H9 (cell line): Measurements from ENCODE around the gene HOXD10. TPM values are rescaled to one million over a fixed set of nuclear protein-coding genes. Genes with fewer than 3 reads are reported as not detected.

Experiments
- DNase-seq: peaks from one replicate; pipeline ENCODE4 v3.0.0-alpha.2; 2017
- H2AFZ ChIP-seq: one replicate; pipeline ENCODE4 v1.6.1; 2013; ENCODE audit warnings: mild to moderate bottlenecking, low read length, control low read depth, moderate library complexity
- H2AK5ac ChIP-seq: 2 replicates; pipeline ENCODE4 v1.6.1; 2013; ENCODE audit warnings: low read length, control low read depth, mixed read lengths; ENCODE audit not compliant: insufficient read length
- H2BK120ac ChIP-seq: one replicate; pipeline ENCODE4 v1.6.1; 2013; ENCODE audit warnings: low read depth, mild to moderate bottlenecking, low read length, control low read depth, inconsistent platforms; ENCODE audit not compliant: poor library complexity, severe bottlenecking
- H2BK12ac ChIP-seq: 2 replicates; pipeline ENCODE4 v1.6.1; 2013; ENCODE audit warnings: low read length, control low read depth, mixed read lengths, low read depth; ENCODE audit not compliant: insufficient read length
- H2BK15ac ChIP-seq: 2 replicates; pipeline ENCODE4 v1.6.1; 2013; ENCODE audit warnings: low read depth, low read length, control low read depth
- H2BK20ac ChIP-seq: one replicate; pipeline ENCODE4 v1.6.1; 2013; ENCODE audit warnings: low read depth, mild to moderate bottlenecking, low read length, control low read depth, inconsistent platforms; ENCODE audit not compliant: poor library complexity, severe bottlenecking
- H2BK5ac ChIP-seq: 2 replicates; pipeline ENCODE4 v1.6.1; 2013; ENCODE audit warnings: low read length, control low read depth, mixed read lengths; ENCODE audit not compliant: insufficient read length
- H3K14ac ChIP-seq: 2 replicates; pipeline ENCODE4 v1.6.1; 2013; ENCODE audit warnings: low read length, control low read depth; ENCODE audit not compliant: insufficient read depth
- H3K18ac ChIP-seq: 2 replicates; pipeline ENCODE4 v1.6.1; 2013; ENCODE audit warnings: low read depth, mild to moderate bottlenecking, mixed read lengths, low read length, control low read depth; ENCODE audit not compliant: insufficient read length
- H3K23ac ChIP-seq: 2 replicates; pipeline ENCODE4 v1.6.1; 2013; ENCODE audit warnings: low read length, control low read depth, mixed read lengths, low read depth; ENCODE audit not compliant: insufficient read length
- H3K23me2 ChIP-seq: 2 replicates; pipeline ENCODE4 v1.6.1; 2013; ENCODE audit warnings: low read depth, mild to moderate bottlenecking, mixed read lengths, low read length, control low read depth; ENCODE audit not compliant: insufficient read length, poor library complexity, severe bottlenecking
- H3K27ac ChIP-seq: 2 replicates; pipeline ENCODE4 v1.5.1; 2013; ENCODE audit warnings: low read length, control low read depth, mixed read lengths, low read depth; ENCODE audit not compliant: insufficient read length
- H3K27me3 ChIP-seq: 2 replicates; pipeline ENCODE4 v1.6.1; 2013; ENCODE audit warnings: low read length, control low read depth, inconsistent platforms; ENCODE audit not compliant: insufficient read depth
- H3K4ac ChIP-seq: 2 replicates; pipeline ENCODE4 v1.6.1; 2013; ENCODE audit warnings: low read depth, mild to moderate bottlenecking, control low read depth, inconsistent platforms, low read length, moderate library complexity
- H3K4me1 ChIP-seq: 2 replicates; pipeline ENCODE4 v1.6.1; 2013; ENCODE audit warnings: low read length, control low read depth, inconsistent platforms; ENCODE audit not compliant: insufficient read depth
- H3K4me2 ChIP-seq: 2 replicates; pipeline ENCODE4 v1.6.1; 2013; ENCODE audit warnings: low read length, control low read depth, mixed read lengths; ENCODE audit not compliant: insufficient read length, insufficient read depth
- H3K56ac ChIP-seq: 2 replicates; pipeline ENCODE4 v1.6.1; 2013; ENCODE audit warnings: low read depth, mild to moderate bottlenecking, mixed read lengths, low read length, control low read depth; ENCODE audit not compliant: insufficient read length
- H3K79me1 ChIP-seq: 2 replicates; pipeline ENCODE4 v1.6.1; 2013; ENCODE audit warnings: low read depth, mild to moderate bottlenecking, moderate library complexity, low read length, control low read depth, inconsistent platforms; ENCODE audit not compliant: insufficient read depth, poor library complexity, severe bottlenecking
- H3K79me2 ChIP-seq: 2 replicates; pipeline ENCODE4 v1.6.1; 2013; ENCODE audit warnings: low read length, control low read depth, inconsistent platforms; ENCODE audit not compliant: insufficient read depth
- H3K9ac ChIP-seq: 2 replicates; pipeline ENCODE4 v1.6.1; 2013; ENCODE audit warnings: low read length, control low read depth, mixed read lengths; ENCODE audit not compliant: insufficient read length; ENCODE audit errors: extremely low read depth
- H3K9me3 ChIP-seq: one replicate; pipeline ENCODE4 v1.6.1; 2013; ENCODE audit warnings: low read depth, low read length, inconsistent platforms; ENCODE audit not compliant: control insufficient read depth
- H3T11ph ChIP-seq: one replicate; pipeline ENCODE4 v1.6.1; 2013; ENCODE audit warnings: mild to moderate bottlenecking, low read length, control low read depth, inconsistent platforms
- H4K20me1 ChIP-seq: one replicate; pipeline ENCODE4 v1.6.1; 2013; ENCODE audit not compliant: control insufficient read depth, insufficient read length, insufficient read depth
- H4K5ac ChIP-seq: 2 replicates; pipeline ENCODE4 v1.6.1; 2013; ENCODE audit warnings: low read depth, mild to moderate bottlenecking, mixed read lengths, low read length, control low read depth; ENCODE audit not compliant: insufficient read length
- H4K8ac ChIP-seq: replicated peaks from 2 replicates; pipeline ENCODE4 v1.6.1; 2013; ENCODE audit warnings: low read length, control low read depth, mixed read lengths, low read depth; ENCODE audit not compliant: insufficient read length
- H4K91ac ChIP-seq: 2 replicates; pipeline ENCODE4 v1.6.1; 2013; ENCODE audit warnings: low read depth, mild to moderate bottlenecking, moderate library complexity, mixed read lengths, low read length, control low read depth; ENCODE audit not compliant: insufficient read length
- H3K27ac Mint-ChIP-seq, 3 experiments: 2 replicates in 2 of 3; 3 replicates in 1 of 3; pipeline ENCODE4 v1.8.0; 2020 to 2021; ENCODE audit warnings: mixed read lengths in 3 of 3, mild to moderate bottlenecking in 1 of 3, moderate library complexity in 1 of 3
- H3K27me3 Mint-ChIP-seq: 2 replicates; pipeline ENCODE4 v1.8.0; 2021; ENCODE audit warnings: low read depth, mild to moderate bottlenecking, moderate library complexity, mixed read lengths
- H3K36me3 Mint-ChIP-seq, 3 experiments: 2 replicates in 2 of 3; 3 replicates in 1 of 3; pipeline ENCODE4 v1.8.0; 2020 to 2021; ENCODE audit warnings: low read depth in 3 of 3, mixed read lengths in 3 of 3; ENCODE audit not compliant: insufficient read depth in 1 of 3
- H3K4me1 Mint-ChIP-seq, 2 experiments: 2 replicates each; pipeline ENCODE4 v1.8.0; 2020; ENCODE audit warnings: mixed read lengths in 2 of 2
- H3K4me3 Mint-ChIP-seq, 2 experiments: 2 replicates in 1 of 2; 3 replicates in 1 of 2; pipeline ENCODE4 v1.8.0; 2020 to 2021; ENCODE audit warnings: mild to moderate bottlenecking in 2 of 2, mixed read lengths in 2 of 2, moderate library complexity in 1 of 2
- H3K9me3 Mint-ChIP-seq, 2 experiments: 2 replicates in 1 of 2; 3 replicates in 1 of 2; pipeline ENCODE4 v1.8.0; 2020; ENCODE audit warnings: mild to moderate bottlenecking in 2 of 2, mixed read lengths in 2 of 2, moderate library complexity in 1 of 2
- WGBS: extraction: QIAGEN DNeasy Blood & Tissue Kit; methylation state at CpG from one replicate; pipeline ENCODE4 v1.1.7; 2013; ENCODE audit warnings: missing lambda C conversion rate, low lambda C conversion rate, mixed read lengths; ENCODE audit not compliant: insufficient read length; ENCODE audit errors: extremely low coverage; 5-methylcytosine and 5-hydroxymethylcytosine counted together
- total RNA-seq: library from RNA; stranded (reverse); gene quantifications from 2 replicates; pipeline ENCODE4 v1.2.1, GENCODE V29; 2021
- TF ChIP-seq, protein P1 (sequence below): fragments of 200-600 bp; sonication (generic); conservative IDR thresholded peaks from 3 replicates; pipeline ENCODE4 v1.8.0; 2021; ENCODE audit warnings: antibody characterized with exemption, mild to moderate bottlenecking

Gene HOXD10
- total RNA-seq, 1 experiment from 2014 or later: not detected

DNA sequence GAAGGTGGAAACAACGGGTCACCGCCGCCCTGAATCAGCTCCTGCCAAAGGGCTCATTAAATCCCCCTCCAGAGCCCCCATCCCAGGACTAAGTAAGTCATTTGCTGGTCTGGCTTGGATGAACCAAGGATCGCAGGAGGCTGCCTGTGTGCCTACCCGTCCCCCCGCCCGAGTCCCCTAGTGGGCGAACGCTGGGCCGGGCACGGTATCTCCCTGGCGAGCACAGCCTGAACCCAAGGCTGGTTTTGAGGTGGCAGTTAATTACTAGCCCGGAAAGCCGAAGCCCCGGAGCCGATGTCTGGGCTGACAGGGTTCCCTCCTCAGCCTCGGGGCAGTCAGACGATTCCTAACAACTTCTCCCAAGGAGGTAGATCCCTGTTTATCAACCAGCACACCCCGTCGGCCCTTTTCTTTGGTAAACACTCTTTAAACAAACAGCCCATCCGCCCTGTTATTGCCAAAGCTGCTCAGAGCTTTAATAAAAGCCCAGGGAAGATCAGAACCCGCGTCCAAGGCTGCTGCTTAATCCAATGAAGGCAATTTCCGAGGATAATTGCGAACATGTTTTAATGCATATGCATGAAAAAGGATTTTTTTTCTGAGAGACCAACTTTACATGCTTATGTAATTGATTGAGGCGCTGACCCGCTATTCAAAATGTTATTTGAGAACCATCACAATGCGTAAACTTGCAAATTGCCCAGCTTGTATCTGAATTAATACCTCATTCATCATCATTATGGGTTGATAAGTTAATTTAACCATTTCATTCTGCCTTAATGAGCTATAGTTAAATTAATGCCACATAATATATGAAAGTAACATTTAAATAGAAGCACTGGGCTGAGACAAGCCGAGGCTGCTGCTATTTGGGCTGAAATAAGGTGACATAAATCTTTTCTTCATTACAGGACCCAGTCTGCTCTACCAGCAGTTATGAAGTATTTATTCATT lies 43.4 kb upstream of the HOXD10 start:
- Histone ChIP-seq H2BK12ac (no peak overlapping the region), H3K27me3 (peaks cover 92% of the 10 kb centered on the region), H3K23ac (no peak overlapping the region), H3K56ac (no peak overlapping the region), H3K9ac (no peak overlapping the region), H3K14ac (no peak overlapping the region), H3K9me3 (no peaks in the 10 kb centered on the region), H3K4ac (no peak overlapping the region), H3K18ac (no peak overlapping the region), H3K27ac (no peak overlapping the region), H3K23me2 (no peaks in the 10 kb centered on the region), H3T11ph (no peak overlapping the region), H3K4me2 (no peak overlapping the region), H3K79me1 (no peaks in the 10 kb centered on the region), H2AK5ac (no peak overlapping the region), H4K8ac (no peak overlapping the region), H2AFZ (no peak overlapping the region), H4K91ac (no peak overlapping the region), H3K79me2 (no peaks in the 10 kb centered on the region), H2BK15ac (no peak overlapping the region), H2BK120ac (no peak overlapping the region), H2BK5ac (no peak overlapping the region), H2BK20ac (no peak overlapping the region), H3K4me1 (no peaks in the 10 kb centered on the region), H4K20me1 (no peaks in the 10 kb centered on the region), H4K5ac (no peak overlapping the region)
- peak; percentile 39 for DNase-seq
- no peak overlapping the region for H3K27ac Mint-ChIP-seq
- peaks cover 8 to 26% of the 10 kb centered on the region in 2 experiments; a peak in 3 of 4 replicates for H3K4me1 Mint-ChIP-seq
- H3K4me3 Mint-ChIP-seq: no peak overlapping the region; a peak in 1 of 5 replicates
- peaks cover 5 to 7% of the 10 kb centered on the region in 2 experiments; a peak in 4 of 5 replicates for H3K9me3 Mint-ChIP-seq
- peaks cover 0 to 4% (median 0%) of the 10 kb centered on the region in 3 experiments; a peak in 1 of 7 replicates for H3K36me3 Mint-ChIP-seq
- H3K27me3 Mint-ChIP-seq: peaks cover 99% of the 10 kb centered on the region
- WGBS: no CpG with 5 or more reads among the region's 29 CpGs
- TF ChIP-seq, protein P1, sequence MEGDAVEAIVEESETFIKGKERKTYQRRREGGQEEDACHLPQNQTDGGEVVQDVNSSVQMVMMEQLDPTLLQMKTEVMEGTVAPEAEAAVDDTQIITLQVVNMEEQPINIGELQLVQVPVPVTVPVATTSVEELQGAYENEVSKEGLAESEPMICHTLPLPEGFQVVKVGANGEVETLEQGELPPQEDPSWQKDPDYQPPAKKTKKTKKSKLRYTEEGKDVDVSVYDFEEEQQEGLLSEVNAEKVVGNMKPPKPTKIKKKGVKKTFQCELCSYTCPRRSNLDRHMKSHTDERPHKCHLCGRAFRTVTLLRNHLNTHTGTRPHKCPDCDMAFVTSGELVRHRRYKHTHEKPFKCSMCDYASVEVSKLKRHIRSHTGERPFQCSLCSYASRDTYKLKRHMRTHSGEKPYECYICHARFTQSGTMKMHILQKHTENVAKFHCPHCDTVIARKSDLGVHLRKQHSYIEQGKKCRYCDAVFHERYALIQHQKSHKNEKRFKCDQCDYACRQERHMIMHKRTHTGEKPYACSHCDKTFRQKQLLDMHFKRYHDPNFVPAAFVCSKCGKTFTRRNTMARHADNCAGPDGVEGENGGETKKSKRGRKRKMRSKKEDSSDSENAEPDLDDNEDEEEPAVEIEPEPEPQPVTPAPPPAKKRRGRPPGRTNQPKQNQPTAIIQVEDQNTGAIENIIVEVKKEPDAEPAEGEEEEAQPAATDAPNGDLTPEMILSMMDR: no peak; the same call in 2 of the 3 replicates
